Activated CD4-positive, alpha-beta memory T cell treated with anti-CD3 and anti-CD28 coated beads, Interleukin-2, amount 10 ng/mL, durations not matched to agents 7 days and 5 days (primary cell): ENCODE data around the gene LGALS1. TPM values are rescaled to one million over a fixed set of nuclear protein-coding genes. Genes with fewer than 3 reads are reported as not detected.
"Not testable (repeated sequence)": the region's sequence is repeated elsewhere in the genome, so short reads cannot be mapped to it uniquely, and the experiment has no call there.

Experiments
- CTCF ChIA-PET: fragments of 350-600 bp; sonication (Branson Sonifier 250); formaldehyde crosslinking; loops from one replicate; lab custom pipeline; 2021; ENCODE audit warnings: antibody characterized with exemption, inconsistent platforms; lab: Charles Lee
- POLR2A ChIA-PET: fragments of 350-600 bp; sonication (Branson Sonifier 250); formaldehyde crosslinking; loops from one replicate; lab custom pipeline; 2021; ENCODE audit warnings: antibody characterized with exemption; lab: Charles Lee
- DNase-seq: peaks from one replicate; pipeline ENCODE4 v3.0.0-alpha.2; 2020
- H3K27ac Mint-ChIP-seq: one replicate; pipeline ENCODE4 v1.8.0; 2021; ENCODE audit warnings: mild to moderate bottlenecking, mixed read lengths
- H3K27me3 Mint-ChIP-seq: one replicate; pipeline ENCODE4 v1.8.0; 2021; ENCODE audit warnings: mixed read lengths
- H3K36me3 Mint-ChIP-seq: one replicate; pipeline ENCODE4 v1.8.0; 2021; ENCODE audit warnings: low read depth, mixed read lengths
- H3K4me1 Mint-ChIP-seq: one replicate; pipeline ENCODE4 v1.8.0; 2021; ENCODE audit warnings: mixed read lengths
- H3K4me3 Mint-ChIP-seq: one replicate; pipeline ENCODE4 v1.8.0; 2021; ENCODE audit warnings: mild to moderate bottlenecking, mixed read lengths
- H3K9me3 Mint-ChIP-seq: one replicate; pipeline ENCODE4 v1.8.0; 2021; ENCODE audit warnings: mixed read lengths
- total RNA-seq, 2 experiments: library from RNA; stranded (reverse); gene quantifications; one replicate each; pipeline ENCODE4 v1.2.3, GENCODE V29; 2021

The LGALS1 gene
- total RNA-seq, 2 experiments from 2014 or later: 2,209 to 2,240 TPM

GRCh38 chr22:37716708-37717107 is 41.3 kb downstream of the LGALS1 start:
- no peaks in the 10 kb centered on the region for H3K9me3 Mint-ChIP-seq
- H3K27me3 Mint-ChIP-seq: no peaks in the 10 kb centered on the region
- POLR2A ChIA-PET: no interaction called here
- CTCF ChIA-PET: no interaction called here
- no peak overlapping the region for H3K27ac Mint-ChIP-seq
- H3K4me1 Mint-ChIP-seq: no peaks in the 10 kb centered on the region
- no peaks in the 10 kb centered on the region for H3K36me3 Mint-ChIP-seq
- DNase-seq: no peak
- H3K4me3 Mint-ChIP-seq: no peak overlapping the region

GRCh38 chr22:37717235-37717634 is 41.8 kb downstream of the LGALS1 start:
- H3K36me3 Mint-ChIP-seq, H3K4me1 Mint-ChIP-seq, H3K27ac Mint-ChIP-seq, DNase-seq, H3K9me3 Mint-ChIP-seq, POLR2A ChIA-PET, CTCF ChIA-PET, H3K27me3 Mint-ChIP-seq, H3K4me3 Mint-ChIP-seq: not testable (repeated sequence)

DNA sequence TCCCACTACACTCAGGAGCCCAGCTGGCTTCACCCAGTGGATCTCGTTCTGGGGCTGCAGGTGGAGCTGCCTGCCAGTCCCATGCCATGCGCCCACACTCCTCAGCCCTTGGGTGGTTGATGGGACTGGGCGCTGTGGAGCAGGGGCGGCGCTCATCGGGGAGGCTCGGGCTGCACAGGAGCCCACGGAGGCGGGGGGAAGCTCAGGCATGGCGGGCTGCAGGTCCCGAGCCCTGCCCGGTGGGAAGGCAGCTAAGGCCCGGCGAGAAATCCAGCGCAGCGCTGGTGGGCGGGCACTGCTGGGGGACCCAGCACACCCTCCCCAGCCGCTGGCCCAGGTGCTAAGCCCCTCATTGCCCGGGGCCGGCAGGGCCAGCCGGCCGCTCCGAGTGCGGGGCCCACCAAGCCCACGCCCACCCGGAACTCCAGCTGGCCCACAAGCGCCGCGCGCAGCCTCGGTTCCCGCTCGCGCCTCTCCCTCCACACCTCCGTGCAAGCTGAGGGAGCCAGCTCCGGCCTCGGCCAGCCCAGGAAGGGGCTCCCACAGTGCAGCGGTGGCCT is 42.4 kb downstream of the LGALS1 start:
- H3K4me1 Mint-ChIP-seq, H3K9me3 Mint-ChIP-seq, POLR2A ChIA-PET, H3K36me3 Mint-ChIP-seq, DNase-seq, CTCF ChIA-PET, H3K27me3 Mint-ChIP-seq, H3K27ac Mint-ChIP-seq, H3K4me3 Mint-ChIP-seq: not testable (repeated sequence)

- Mint-ChIP-seq H3K4me1 (peaks cover 7% of the 10 kb centered on the region), H3K27ac (no peak overlapping the region), H3K36me3 (no peaks in the 10 kb centered on the region), H3K27me3 (no peaks in the 10 kb centered on the region), H3K9me3 (no peaks in the 10 kb centered on the region), H3K4me3 (no peak overlapping the region)
- ChIA-PET POLR2A (no interaction called here), CTCF (no interaction called here)
- no peak for DNase-seq
Measured at GRCh38 chr22:37725551-37726240, 50.3 kb downstream of the LGALS1 start.

- peak; percentile 28 for DNase-seq
- Mint-ChIP-seq H3K9me3 (no peaks in the 10 kb centered on the region), H3K27me3 (no peaks in the 10 kb centered on the region), H3K4me3 (no peak overlapping the region), H3K4me1 (peaks cover 7% of the 10 kb centered on the region), H3K36me3 (no peaks in the 10 kb centered on the region), H3K27ac (no peak overlapping the region)
- POLR2A ChIA-PET: no interaction called here
- CTCF ChIA-PET: no interaction called here
Measured at GRCh38 chr22:37726241-37726887, 50.9 kb downstream of the LGALS1 start.

DNA sequence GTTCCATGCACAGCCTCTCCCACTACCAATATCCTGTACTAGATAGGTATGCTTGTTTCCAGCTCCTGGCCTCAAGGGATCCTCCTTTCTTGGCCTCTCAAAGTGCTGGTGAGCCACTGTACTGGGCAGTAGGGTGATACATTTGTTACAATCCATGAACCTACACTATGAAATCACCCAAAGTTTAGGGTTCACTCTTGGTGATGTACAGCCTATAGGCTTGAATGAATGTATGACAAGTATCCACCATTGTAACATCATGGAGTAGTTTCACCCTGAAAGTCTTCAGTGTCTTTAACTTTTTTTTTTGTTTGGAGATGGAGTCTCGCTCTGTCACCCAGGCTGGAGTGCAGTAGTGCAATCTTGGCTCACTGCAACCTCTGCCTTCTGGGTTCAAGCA is 53.2 kb downstream of the LGALS1 start:
- Mint-ChIP-seq H3K36me3 (no peaks in the 10 kb centered on the region), H3K4me1 (peaks cover 7% of the 10 kb centered on the region), H3K9me3 (no peaks in the 10 kb centered on the region), H3K4me3 (no peak overlapping the region), H3K27me3 (no peaks in the 10 kb centered on the region), H3K27ac (no peak overlapping the region)
- DNase-seq: no peak
- CTCF ChIA-PET: interaction anchor here (1.3 to 1.7 kb wide), 2 partner anchors 85 to 120 kb away, joined by 3 to 6 read pairs; partner anchors contain the start of gene GGA1
- POLR2A ChIA-PET: interaction anchor here (0.7 kb wide), 1 partner anchor 1004 kb away, joined by 4 read pairs; no protein-coding TSS in a partner anchor

Other genes with a start within 250 kb of the LGALS1 start
- gene ELFN2, start 248.2 kb upstream of the LGALS1 start, total RNA-seq: under 1 TPM; 0.28 to 0.38 TPM
- 100 to 1,000 TPM; 200 to 203 TPM for gene MFNG, start 189.3 kb upstream of the LGALS1 start, total RNA-seq
- under 1 TPM in 1 of 2 experiments, not detected in 1; 0.08 TPM for gene CARD10, start 156.2 kb upstream of the LGALS1 start, total RNA-seq
- 1 to 10 TPM in 1 of 2 experiments, under 1 TPM in 1; 0.95 to 1.1 TPM for gene CDC42EP1, start 115.2 kb upstream of the LGALS1 start, total RNA-seq
- gene LGALS2, start 95.5 kb upstream of the LGALS1 start, total RNA-seq: not detected
- gene GGA1, start 66.8 kb upstream of the LGALS1 start, total RNA-seq: 10 to 100 TPM; 59.5 to 64.4 TPM
- 100 to 1,000 TPM; 161 to 162 TPM for gene SH3BP1, start 36.0 kb upstream of the LGALS1 start, total RNA-seq
- 10 to 100 TPM; 19.1 to 21.6 TPM for gene PDXP, start 16.9 kb upstream of the LGALS1 start, total RNA-seq
- 10 to 100 TPM; 36.6 to 36.9 TPM for gene NOL12, start 10.7 kb downstream of the LGALS1 start, total RNA-seq
- gene TRIOBP, start 21.4 kb downstream of the LGALS1 start, total RNA-seq: 10 to 100 TPM; 40.9 to 42.7 TPM
- gene GCAT, start 132.3 kb downstream of the LGALS1 start, total RNA-seq: 10 to 100 TPM; 13.2 to 14.1 TPM
- not detected for gene GALR3, start 147.7 kb downstream of the LGALS1 start, total RNA-seq
- 10 to 100 TPM; 22.1 TPM for gene ANKRD54, start 168.7 kb downstream of the LGALS1 start, total RNA-seq
- gene EIF3L, start 173.8 kb downstream of the LGALS1 start, total RNA-seq: 100 to 1,000 TPM; 331 to 348 TPM
- gene MICALL1, start 230.7 kb downstream of the LGALS1 start, total RNA-seq: 10 to 100 TPM; 21.8 to 24.1 TPM